Measurements from ENCODE around the gene CANT1. TPM values are rescaled to one million over a fixed set of nuclear protein-coding genes. Genes with fewer than 3 reads are reported as not detected.

The CANT1 gene
- total RNA-seq, 2 donors from 2014 or later = 52.9 to 58.1 TPM

GRCh38 chr17:78973792-78974520 lies 35.6 kb downstream of the CANT1 start:
- no peak for DNase-seq

GRCh38 chr17:78973196-78973595 lies 36.4 kb downstream of the CANT1 start:
- Mint-ChIP-seq H3K36me3 (ENCODE audit: insufficient read depth in 2 of 2) (no peaks in the 10 kb centered on the region), H3K27ac (no peak overlapping the region), H3K4me1 (ENCODE audit: low read depth) (peaks cover 17% of the 10 kb centered on the region), H3K4me3 (no peak overlapping the region), H3K27me3 (ENCODE audit: low read depth) (no peaks in the 10 kb centered on the region), H3K9me3 (no peaks in the 10 kb centered on the region)
- DNase-seq (no peak), ATAC-seq (replicated peaks in 1 of 2) (no peak)

More at GRCh38 chr17:78973792-78974520, 35.6 kb downstream of the CANT1 start:
- Mint-ChIP-seq H3K36me3 (ENCODE audit: insufficient read depth in 2 of 2) (no peaks in the 10 kb centered on the region), H3K27me3 (ENCODE audit: low read depth) (no peaks in the 10 kb centered on the region), H3K9me3 (no peaks in the 10 kb centered on the region), H3K27ac (no peak overlapping the region), H3K4me1 (ENCODE audit: low read depth) (peaks cover 17% of the 10 kb centered on the region), H3K4me3 (no peak overlapping the region)
- ATAC-seq (replicated peaks in 1 of 2) = no peak

GRCh38 chr17:78972507-78973105 lies 37.0 kb downstream of the CANT1 start:
- no peaks in the 10 kb centered on the region for H3K9me3 Mint-ChIP-seq
- no peak overlapping the region for H3K4me3 Mint-ChIP-seq
- H3K27me3 Mint-ChIP-seq (ENCODE audit: low read depth) = no peaks in the 10 kb centered on the region
- peaks cover 14% of the 10 kb centered on the region for H3K4me1 Mint-ChIP-seq (ENCODE audit: low read depth)
- no peak for DNase-seq
- no peak for ATAC-seq (replicated peaks in 1 of 2)
- no peaks in the 10 kb centered on the region for H3K36me3 Mint-ChIP-seq (ENCODE audit: insufficient read depth in 2 of 2)
- H3K27ac Mint-ChIP-seq = no peak overlapping the region

- peaks cover 7% of the 10 kb centered on the region for H3K4me1 Mint-ChIP-seq (ENCODE audit: low read depth)
- DNase-seq (no peak), ATAC-seq (replicated peaks in 1 of 2) (no peak)
- H3K27ac Mint-ChIP-seq = no peak overlapping the region
- no peaks in the 10 kb centered on the region for H3K9me3 Mint-ChIP-seq
- H3K4me3 Mint-ChIP-seq = no peak overlapping the region
- H3K36me3 Mint-ChIP-seq (ENCODE audit: insufficient read depth in 2 of 2) = no peaks in the 10 kb centered on the region
- no peaks in the 10 kb centered on the region for H3K27me3 Mint-ChIP-seq (ENCODE audit: low read depth)
Measured at GRCh38 chr17:78971756-78972506, 37.6 kb downstream of the CANT1 start.

GRCh38 chr17:78970834-78971755 lies 38.5 kb downstream of the CANT1 start:
- Mint-ChIP-seq H3K27ac (no peak overlapping the region), H3K27me3 (ENCODE audit: low read depth) (no peaks in the 10 kb centered on the region), H3K4me1 (ENCODE audit: low read depth) (peaks cover 5% of the 10 kb centered on the region), H3K36me3 (ENCODE audit: insufficient read depth in 2 of 2) (no peaks in the 10 kb centered on the region), H3K9me3 (no peaks in the 10 kb centered on the region), H3K4me3 (no peak overlapping the region)
- ATAC-seq (replicated peaks in 1 of 2) (peak; percentile 56 to 57), DNase-seq (peak; percentile 78 to 81)

- Mint-ChIP-seq H3K27ac (no peak overlapping the region), H3K27me3 (ENCODE audit: low read depth) (no peaks in the 10 kb centered on the region), H3K9me3 (no peaks in the 10 kb centered on the region), H3K4me3 (no peak overlapping the region), H3K4me1 (ENCODE audit: low read depth) (peaks cover 5% of the 10 kb centered on the region), H3K36me3 (ENCODE audit: insufficient read depth in 2 of 2) (no peaks in the 10 kb centered on the region)
- ATAC-seq (replicated peaks in 1 of 2) (no peak), DNase-seq (no peak)
Measured at GRCh38 chr17:78969865-78970264, 39.7 kb downstream of the CANT1 start.

- ATAC-seq (replicated peaks in 1 of 2) (peak in 1 of 2 donors; percentile 23), DNase-seq (no peak)
- no peaks in the 10 kb centered on the region for H3K36me3 Mint-ChIP-seq (ENCODE audit: insufficient read depth in 2 of 2)
- H3K9me3 Mint-ChIP-seq = no peaks in the 10 kb centered on the region
- H3K4me1 Mint-ChIP-seq (ENCODE audit: low read depth) = peaks cover 5% of the 10 kb centered on the region
- no peak overlapping the region for H3K27ac Mint-ChIP-seq
- H3K4me3 Mint-ChIP-seq = no peak overlapping the region
- no peaks in the 10 kb centered on the region for H3K27me3 Mint-ChIP-seq (ENCODE audit: low read depth)
Measured at GRCh38 chr17:78967782-78968362, 41.7 kb downstream of the CANT1 start.

GRCh38 chr17:78966910-78967600 lies 42.5 kb downstream of the CANT1 start:
- Mint-ChIP-seq H3K4me1 (ENCODE audit: low read depth) (peaks cover 5% of the 10 kb centered on the region), H3K9me3 (no peaks in the 10 kb centered on the region), H3K4me3 (no peak overlapping the region)

GRCh38 chr17:78966123-78966813 lies 43.3 kb downstream of the CANT1 start:
- no peak for ATAC-seq (replicated peaks in 1 of 2)
- no peak overlapping the region for H3K27ac Mint-ChIP-seq
- H3K27me3 Mint-ChIP-seq (ENCODE audit: low read depth) = no peaks in the 10 kb centered on the region
- H3K4me1 Mint-ChIP-seq (ENCODE audit: low read depth) = peaks cover 4% of the 10 kb centered on the region
- no peaks in the 10 kb centered on the region for H3K36me3 Mint-ChIP-seq (ENCODE audit: insufficient read depth in 2 of 2)
- no peak overlapping the region for H3K4me3 Mint-ChIP-seq
- no peaks in the 10 kb centered on the region for H3K9me3 Mint-ChIP-seq
- DNase-seq = no peak

More at GRCh38 chr17:78966910-78967600, 42.5 kb downstream of the CANT1 start:
- Mint-ChIP-seq H3K36me3 (ENCODE audit: insufficient read depth in 2 of 2) (no peaks in the 10 kb centered on the region), H3K27ac (no peak overlapping the region), H3K27me3 (ENCODE audit: low read depth) (no peaks in the 10 kb centered on the region)
- DNase-seq (no peak), ATAC-seq (replicated peaks in 1 of 2) (no peak)

GRCh38 chr17:78965491-78965924 lies 44.1 kb downstream of the CANT1 start:
- H3K9me3 Mint-ChIP-seq = no peaks in the 10 kb centered on the region
- ATAC-seq (replicated peaks in 1 of 2) (no peak), DNase-seq (no peak)
- no peaks in the 10 kb centered on the region for H3K36me3 Mint-ChIP-seq (ENCODE audit: insufficient read depth in 2 of 2)
- H3K4me1 Mint-ChIP-seq (ENCODE audit: low read depth) = no peaks in the 10 kb centered on the region
- H3K27me3 Mint-ChIP-seq (ENCODE audit: low read depth) = no peaks in the 10 kb centered on the region
- no peak overlapping the region for H3K4me3 Mint-ChIP-seq
- H3K27ac Mint-ChIP-seq = no peak overlapping the region

GRCh38 chr17:78963378-78963777 lies 46.2 kb downstream of the CANT1 start:
- H3K9me3 Mint-ChIP-seq = no peaks in the 10 kb centered on the region
- no peak overlapping the region for H3K4me3 Mint-ChIP-seq
- no peak for ATAC-seq (replicated peaks in 1 of 2)
- H3K27ac Mint-ChIP-seq = no peak overlapping the region
- no peak for DNase-seq
- H3K36me3 Mint-ChIP-seq (ENCODE audit: insufficient read depth in 2 of 2) = no peaks in the 10 kb centered on the region
- no peaks in the 10 kb centered on the region for H3K4me1 Mint-ChIP-seq (ENCODE audit: low read depth)
- no peaks in the 10 kb centered on the region for H3K27me3 Mint-ChIP-seq (ENCODE audit: low read depth)
